ENCODE measurements around the gene IFI44.

Gene IFI44

DNA sequence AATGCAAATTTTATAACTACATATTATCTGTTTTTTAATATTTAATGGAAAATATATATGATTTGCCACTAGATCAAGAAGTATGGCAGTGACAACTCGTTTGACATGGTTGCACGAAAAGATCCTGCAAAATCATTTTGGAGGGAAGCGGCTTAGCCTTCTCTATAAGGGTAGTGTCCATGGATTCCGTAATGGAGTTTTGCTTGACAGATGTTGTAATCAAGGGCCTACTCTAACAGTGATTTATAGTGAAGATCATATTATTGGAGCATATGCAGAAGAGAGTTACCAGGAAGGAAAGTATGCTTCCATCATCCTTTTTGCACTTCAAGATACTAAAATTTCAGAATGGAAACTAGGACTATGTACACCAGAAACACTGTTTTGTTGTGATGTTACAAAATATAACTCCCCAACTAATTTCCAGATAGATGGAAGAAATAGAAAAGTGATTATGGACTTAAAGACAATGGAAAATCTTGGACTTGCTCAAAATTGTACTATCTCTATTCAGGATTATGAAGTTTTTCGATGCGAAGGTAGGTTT lies 556 bp downstream of the IFI44 start:
- DNase-seq (ENCODE audit: extremely low spot score, insufficient read length, low read depth) (no peak), FAIRE-seq (peak; percentile 31)

DNA sequence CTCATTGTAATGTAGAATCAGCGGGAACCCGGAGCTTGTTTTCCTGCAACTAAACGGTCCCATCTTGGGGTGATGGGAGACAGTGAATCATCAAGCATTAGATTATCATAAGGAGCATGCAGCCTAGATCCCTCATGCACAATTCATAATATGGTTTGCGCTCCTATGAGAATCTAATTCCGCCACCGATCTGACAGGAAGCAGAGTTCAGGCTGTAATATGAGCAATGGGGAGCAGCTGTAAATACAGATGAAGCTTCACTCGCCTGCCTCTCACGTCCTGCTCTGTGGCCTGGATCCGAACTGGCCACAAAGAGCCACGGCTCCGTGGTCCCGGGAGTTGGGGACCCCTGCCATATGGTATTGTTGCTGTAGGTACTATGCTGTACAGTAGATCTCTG lies 1.6 kb downstream of the IFI44 start:
- FAIRE-seq = peak; percentile 66
- DNase-seq (ENCODE audit: extremely low spot score, insufficient read length, low read depth) = no peak

DNA sequence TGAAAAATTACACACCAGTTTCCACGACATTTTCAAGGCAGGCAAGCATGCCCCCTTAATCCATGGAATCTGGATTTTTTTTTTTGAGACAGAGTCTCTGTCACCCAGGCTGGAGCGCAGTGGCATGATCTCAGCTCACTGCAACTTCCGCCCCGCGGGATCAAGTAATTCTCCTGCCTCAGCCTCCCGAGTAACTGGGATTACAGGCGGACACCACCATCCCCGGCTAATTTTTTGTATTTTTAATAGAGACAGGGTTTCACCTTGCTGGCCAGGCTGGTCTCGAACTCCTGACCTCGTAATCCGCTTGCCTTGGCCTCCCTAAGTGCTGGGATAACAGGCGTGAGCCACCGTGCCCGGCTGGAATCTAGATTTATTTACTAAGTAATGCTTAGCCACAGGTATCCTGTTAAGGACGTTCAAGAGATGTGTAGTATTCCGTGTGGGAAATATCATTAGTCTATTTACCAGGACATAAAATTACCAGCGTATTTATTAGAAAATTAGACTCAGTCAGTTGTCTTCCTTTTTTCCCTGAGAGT lies 2.5 kb downstream of the IFI44 start:
- peak; percentile 35 for FAIRE-seq
- DNase-seq (ENCODE audit: extremely low spot score, insufficient read length, low read depth) = no peak

GRCh38 chr1:78658901-78659300 lies 9.3 kb downstream of the IFI44 start:
- DNase-seq (ENCODE audit: extremely low spot score, insufficient read length, low read depth) (no peak), FAIRE-seq (no peak)

GRCh38 chr1:78663923-78664322 lies 14.3 kb downstream of the IFI44 start:
- DNase-seq (ENCODE audit: extremely low spot score, insufficient read length, low read depth) (no peak), FAIRE-seq (no peak)

DNA sequence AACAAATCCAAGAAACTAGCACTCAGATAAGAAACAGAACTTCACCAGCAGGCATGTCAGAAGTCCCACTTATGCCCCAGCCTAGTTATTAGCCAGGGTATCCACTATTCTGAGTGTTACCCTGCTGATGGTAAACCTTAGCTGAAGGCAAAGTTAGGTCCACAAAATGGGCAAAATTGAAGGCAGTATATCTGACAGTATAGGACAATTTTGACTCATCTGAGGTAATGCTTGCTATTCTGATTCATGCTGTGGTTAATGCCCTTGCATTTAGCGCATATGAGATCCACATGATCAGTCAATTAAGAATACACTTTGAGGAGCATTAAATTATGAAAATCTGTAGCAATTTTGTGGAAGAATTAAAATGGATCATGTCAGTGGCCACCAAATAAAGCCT lies 15.1 kb downstream of the IFI44 start:
- DNase-seq (ENCODE audit: extremely low spot score, insufficient read length, low read depth) (no peak), FAIRE-seq (no peak)

GRCh38 chr1:78665809-78666208 lies 16.2 kb downstream of the IFI44 start:
- no peak for FAIRE-seq
- no peak for DNase-seq (ENCODE audit: extremely low spot score, insufficient read length, low read depth)

DNA sequence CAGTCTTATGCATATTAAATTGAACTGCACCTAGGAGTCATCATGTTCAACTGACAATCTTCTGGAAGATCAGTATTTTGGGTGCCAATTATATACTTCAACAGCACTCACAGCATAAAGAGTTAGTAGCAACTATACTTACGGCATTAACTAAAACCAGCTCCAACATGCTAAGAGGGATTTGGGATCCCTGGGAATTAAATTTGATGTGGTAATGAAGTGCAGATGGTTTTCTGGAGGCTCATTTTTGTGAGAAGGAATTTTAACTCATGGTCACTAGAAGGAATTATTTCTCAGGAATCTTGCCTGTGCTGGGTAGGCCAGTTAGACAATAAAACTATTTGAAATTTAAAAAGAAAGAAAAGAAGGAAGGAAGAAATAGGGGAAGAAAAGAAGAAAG lies 18.3 kb downstream of the IFI44 start:
- no peak for FAIRE-seq
- DNase-seq (ENCODE audit: extremely low spot score, insufficient read length, low read depth) = no peak

DNA sequence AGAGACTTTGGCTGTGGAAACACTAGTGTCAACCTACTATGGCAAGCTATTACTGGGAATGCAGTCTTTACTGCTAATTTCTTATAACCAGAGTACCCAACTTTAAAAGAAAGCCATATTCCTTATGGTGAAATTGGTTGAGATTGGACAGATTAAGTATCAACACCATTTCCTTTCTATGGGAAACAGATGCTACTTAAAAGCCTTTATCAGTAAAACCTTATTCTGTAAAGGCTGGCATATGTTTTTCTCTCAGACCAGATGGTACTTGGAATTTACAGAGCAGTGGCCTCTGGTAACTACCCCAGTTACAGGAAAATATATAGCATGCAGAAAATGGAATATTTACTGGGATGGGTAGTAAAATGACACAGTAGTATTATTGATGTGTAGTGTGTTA lies 18.8 kb downstream of the IFI44 start:
- DNase-seq (ENCODE audit: extremely low spot score, insufficient read length, low read depth) (no peak), FAIRE-seq (no peak)

DNA sequence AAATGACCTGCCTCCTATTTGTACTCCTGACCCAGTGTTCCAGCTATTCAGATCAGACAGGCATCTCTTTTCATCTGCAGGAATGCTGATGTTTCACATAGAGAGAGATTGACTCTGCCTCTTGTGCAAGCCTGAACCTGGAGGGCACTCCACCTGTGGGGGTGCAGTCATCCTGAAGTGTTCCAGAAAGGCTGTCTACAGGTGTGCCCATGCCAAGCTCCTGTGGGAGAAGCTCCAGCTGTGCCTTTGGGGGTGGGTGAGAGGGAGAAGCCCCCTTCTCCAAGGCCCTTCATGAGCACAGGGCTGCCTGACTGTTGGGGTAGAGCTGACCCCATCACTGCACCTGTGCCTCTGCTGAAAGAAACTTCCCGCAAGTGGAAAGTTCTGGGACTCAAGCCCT lies 22.8 kb downstream of the IFI44 start:
- DNase-seq (ENCODE audit: extremely low spot score, insufficient read length, low read depth) (no peak), FAIRE-seq (no peak)

DNA sequence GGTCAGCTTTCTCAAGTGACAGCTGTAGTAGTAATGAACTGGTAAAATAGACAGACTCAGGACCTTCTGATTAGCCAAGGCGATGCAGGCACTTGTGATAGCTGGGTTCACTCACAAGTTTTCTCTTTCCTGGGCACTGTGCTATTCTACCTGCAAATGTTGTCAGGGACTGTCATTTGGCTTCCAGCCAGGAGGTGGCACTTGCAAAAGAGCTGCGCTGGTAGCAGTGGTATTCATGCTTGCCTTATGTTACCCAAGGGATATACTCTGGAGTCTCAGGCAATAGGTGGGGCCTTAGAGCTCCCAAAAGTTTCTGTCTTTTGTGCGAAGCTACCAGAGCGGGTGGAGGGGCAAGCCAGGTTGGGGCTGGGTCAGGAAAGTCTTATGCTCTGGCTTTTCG lies 23.5 kb downstream of the IFI44 start:
- DNase-seq (ENCODE audit: extremely low spot score, insufficient read length, low read depth) (no peak), FAIRE-seq (no peak)

DNA sequence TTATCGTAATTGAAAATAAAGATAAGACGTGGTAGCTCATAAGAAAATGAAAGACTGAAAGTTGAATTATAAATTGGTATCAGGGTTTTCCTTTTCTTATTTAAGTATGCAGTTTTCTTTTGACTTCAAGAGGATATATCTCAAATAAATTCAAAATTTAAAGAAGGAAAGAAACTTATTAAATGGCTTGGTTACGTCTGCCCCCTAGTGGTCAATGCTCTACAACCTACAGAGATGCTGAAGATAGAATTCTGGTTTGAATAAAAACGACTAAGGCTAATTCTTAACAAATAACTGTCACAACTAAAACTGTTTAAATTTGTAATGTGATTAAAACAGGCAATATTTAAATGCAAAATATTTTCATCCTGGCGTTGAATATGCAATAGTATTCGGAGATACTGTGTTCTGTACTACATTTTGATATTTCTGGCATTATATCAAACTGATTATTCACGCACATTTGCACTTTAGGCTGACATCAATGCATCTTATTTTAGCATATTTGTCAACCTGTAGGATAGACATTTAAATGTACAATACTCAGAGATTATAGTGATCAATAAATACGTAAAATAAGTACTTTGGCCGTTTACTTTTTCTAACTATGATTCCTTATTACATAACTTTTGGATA lies 26.8 kb downstream of the IFI44 start:
- peak; percentile 12 for DNase-seq (ENCODE audit: extremely low spot score, insufficient read length, low read depth)
- peak; percentile 84 for FAIRE-seq

DNA sequence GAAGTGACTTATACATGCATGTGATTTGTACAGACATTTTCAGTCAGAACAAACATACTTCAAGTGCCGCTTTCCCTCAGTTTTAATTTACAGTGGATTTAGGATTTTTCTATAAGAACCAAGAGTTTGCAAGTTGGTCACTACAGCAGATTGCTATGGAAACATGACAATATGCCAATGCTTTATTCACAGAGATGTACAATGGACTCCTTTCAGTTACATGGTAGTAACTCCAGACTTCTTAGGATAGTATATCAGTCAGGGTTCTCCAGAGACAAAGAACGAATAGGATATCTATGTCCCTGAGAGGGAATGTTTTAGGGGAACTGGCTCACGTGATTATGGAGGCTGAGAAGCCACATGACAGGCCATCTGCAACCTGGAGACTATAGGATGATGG lies 27.4 kb downstream of the IFI44 start:
- DNase-seq (ENCODE audit: extremely low spot score, insufficient read length, low read depth) = no peak
- FAIRE-seq = no peak

GRCh38 chr1:78677788-78678187 lies 28.2 kb downstream of the IFI44 start:
- no peak for FAIRE-seq
- no peak for DNase-seq (ENCODE audit: extremely low spot score, insufficient read length, low read depth)

- FAIRE-seq = peak; percentile 76
- no peak for DNase-seq (ENCODE audit: extremely low spot score, insufficient read length, low read depth)
Observed at GRCh38 chr1:78678324-78678723, 28.7 kb downstream of the IFI44 start.

- no peak for DNase-seq (ENCODE audit: extremely low spot score, insufficient read length, low read depth)
- no peak for FAIRE-seq
Observed at GRCh38 chr1:78681265-78681664, 31.6 kb downstream of the IFI44 start.

DNA sequence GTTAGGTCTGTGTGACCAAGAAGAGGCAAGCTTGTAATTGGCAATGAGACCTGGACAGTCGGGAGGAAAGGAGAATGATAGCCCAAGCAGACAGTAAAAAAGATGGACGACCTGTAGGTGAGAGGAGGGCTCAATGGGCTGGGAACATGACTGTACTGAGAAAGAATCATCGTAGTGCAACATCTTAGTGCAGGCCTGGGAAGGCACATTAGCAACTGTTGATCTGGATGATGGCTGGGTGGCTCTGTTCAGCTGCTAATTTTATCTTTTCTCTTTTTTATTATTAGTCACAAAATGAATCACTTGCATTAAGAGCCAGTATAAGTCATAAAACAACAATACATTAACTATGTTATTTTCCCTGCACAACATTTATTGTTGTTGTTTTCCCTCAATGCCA lies 32.9 kb downstream of the IFI44 start:
- FAIRE-seq (no peak), DNase-seq (ENCODE audit: extremely low spot score, insufficient read length, low read depth) (no peak)

DNA sequence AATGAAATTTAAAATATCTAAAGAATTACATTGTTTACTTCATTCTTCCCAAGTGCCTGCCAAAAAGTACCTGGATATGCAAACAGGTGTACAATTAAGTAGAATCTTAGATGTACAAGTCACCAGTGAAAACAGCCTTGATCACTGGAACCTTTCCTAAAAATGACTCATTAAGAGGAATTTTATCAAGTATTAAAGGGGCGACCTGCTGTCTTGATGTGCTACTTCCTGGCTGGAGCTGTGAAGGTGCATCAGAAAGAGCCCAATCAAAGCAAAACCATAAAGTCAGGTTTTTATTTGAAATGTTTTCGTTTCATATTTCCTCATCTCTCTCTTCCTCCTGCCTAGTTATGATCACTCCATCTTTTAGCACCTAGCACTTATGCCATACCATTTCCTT lies 33.4 kb downstream of the IFI44 start:
- FAIRE-seq (no peak), DNase-seq (ENCODE audit: extremely low spot score, insufficient read length, low read depth) (no peak)

- FAIRE-seq = no peak
- no peak for DNase-seq (ENCODE audit: extremely low spot score, insufficient read length, low read depth)
Observed at GRCh38 chr1:78687315-78687714, 37.7 kb downstream of the IFI44 start.

DNA sequence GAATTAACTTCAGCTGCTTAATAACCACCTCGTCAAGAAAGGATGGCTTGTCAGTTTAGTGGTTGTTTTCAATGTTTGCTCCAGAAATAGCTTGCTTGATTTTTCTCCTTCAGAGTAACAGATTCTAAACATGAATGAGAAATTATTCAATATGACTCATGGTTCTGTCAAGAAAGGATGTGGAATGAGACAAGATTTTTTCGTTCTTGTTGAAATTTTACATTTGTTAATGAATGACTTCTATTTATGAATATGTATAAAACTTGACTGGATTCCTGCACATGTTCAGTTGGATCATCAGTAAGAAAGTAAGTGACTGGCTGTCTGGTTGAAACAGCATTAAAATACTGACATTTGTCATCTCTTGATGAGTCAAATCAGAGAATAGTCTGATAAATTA lies 38.3 kb downstream of the IFI44 start:
- no peak for FAIRE-seq
- no peak for DNase-seq (ENCODE audit: extremely low spot score, insufficient read length, low read depth)

GRCh38 chr1:78688697-78689096 lies 39.1 kb downstream of the IFI44 start:
- DNase-seq (ENCODE audit: extremely low spot score, insufficient read length, low read depth) (no peak), FAIRE-seq (no peak)

GRCh38 chr1:78690516-78690915 lies 40.9 kb downstream of the IFI44 start:
- DNase-seq (ENCODE audit: extremely low spot score, insufficient read length, low read depth) (no peak), FAIRE-seq (no peak)

All from GM18507 (cell line).